Measurements from ENCODE around the gene ANK3.

The ANK3 gene

DNA sequence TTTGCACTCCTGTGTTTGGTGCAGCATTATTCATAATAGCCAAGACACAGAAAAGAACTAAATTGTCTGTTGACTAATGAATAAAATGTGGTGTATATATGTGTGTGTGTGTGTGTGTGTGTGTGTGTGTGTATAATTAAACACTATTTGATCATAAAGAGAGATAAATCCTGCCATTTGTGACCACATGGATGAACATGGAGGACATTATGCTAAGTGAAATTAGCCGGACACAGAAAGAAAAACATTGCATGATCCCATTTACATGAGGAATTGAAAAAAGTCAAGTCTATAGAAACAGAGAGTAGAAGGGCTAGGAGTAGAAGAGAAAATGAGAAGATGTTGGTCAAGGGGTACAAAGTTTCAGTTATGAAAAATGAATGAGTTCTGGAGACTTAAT is 85.9 kb downstream of the ANK3 start:
- TF ChIP-seq, protein P1, sequence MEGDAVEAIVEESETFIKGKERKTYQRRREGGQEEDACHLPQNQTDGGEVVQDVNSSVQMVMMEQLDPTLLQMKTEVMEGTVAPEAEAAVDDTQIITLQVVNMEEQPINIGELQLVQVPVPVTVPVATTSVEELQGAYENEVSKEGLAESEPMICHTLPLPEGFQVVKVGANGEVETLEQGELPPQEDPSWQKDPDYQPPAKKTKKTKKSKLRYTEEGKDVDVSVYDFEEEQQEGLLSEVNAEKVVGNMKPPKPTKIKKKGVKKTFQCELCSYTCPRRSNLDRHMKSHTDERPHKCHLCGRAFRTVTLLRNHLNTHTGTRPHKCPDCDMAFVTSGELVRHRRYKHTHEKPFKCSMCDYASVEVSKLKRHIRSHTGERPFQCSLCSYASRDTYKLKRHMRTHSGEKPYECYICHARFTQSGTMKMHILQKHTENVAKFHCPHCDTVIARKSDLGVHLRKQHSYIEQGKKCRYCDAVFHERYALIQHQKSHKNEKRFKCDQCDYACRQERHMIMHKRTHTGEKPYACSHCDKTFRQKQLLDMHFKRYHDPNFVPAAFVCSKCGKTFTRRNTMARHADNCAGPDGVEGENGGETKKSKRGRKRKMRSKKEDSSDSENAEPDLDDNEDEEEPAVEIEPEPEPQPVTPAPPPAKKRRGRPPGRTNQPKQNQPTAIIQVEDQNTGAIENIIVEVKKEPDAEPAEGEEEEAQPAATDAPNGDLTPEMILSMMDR (IDR thresholded peaks at IDR 0.05): no peak

DNA sequence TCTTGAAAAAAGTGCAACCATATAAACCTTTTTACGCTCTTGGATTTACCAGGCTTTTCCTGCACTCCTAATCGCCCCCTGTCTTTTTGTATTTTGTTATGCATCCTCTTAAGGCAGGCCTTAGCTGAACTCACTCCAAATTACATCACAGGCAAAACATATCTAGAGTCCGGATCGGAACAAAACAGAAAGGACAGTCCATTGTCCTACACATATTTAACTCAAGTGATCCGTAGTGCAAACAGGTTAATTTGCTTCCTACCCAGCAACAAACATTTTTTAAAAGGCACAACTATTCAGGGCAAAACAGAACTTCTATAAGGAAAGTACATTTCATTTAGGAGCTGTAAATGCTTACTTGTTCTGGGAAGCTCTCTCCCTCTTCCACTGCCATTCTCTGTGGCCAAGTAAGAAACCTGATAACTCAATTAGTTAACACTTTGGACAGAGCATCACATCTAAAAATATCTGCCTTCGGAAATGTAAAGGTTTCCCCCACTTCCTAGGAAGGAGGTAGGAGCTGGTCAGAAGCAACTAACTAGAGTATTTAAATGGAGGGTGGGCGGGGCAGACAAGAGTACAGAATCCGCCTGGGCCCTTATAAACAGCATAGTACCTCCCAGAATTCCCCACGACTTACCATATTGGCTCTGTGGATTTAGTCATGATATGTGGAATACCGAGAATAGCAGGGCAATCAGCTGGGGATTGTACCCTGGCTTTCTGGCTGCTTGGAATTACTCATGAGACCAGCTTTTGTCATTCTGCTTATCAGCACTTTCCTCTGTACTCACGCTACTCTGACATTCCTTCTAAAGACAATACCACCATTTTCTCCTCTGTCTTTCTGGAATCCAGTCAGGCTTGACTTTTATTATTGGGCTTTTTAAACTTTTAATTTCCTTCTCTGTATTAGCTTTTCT is 89.5 kb downstream of the ANK3 start:
- TF ChIP-seq, protein P1 (IDR thresholded peaks at IDR 0.05): no peak

DNA sequence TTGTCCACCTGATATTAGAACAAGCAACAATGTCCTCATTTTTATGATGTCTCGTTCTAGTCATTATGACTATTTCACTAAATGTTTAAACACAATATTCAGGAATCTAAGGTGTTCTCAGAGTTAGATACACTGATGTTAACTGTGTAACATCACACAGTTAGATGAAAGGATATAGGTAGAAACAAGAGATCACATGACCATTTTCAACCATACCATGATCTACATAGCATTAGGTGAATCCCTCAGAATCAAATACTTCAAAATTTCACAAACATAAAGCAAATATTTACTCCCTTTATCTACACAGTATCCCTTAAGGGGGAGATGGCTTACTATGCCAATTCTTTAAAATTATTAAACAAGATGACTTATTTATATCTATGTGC is 90.3 kb downstream of the ANK3 start:
- TF ChIP-seq, protein P1 (IDR thresholded peaks at IDR 0.05): no peak

DNA sequence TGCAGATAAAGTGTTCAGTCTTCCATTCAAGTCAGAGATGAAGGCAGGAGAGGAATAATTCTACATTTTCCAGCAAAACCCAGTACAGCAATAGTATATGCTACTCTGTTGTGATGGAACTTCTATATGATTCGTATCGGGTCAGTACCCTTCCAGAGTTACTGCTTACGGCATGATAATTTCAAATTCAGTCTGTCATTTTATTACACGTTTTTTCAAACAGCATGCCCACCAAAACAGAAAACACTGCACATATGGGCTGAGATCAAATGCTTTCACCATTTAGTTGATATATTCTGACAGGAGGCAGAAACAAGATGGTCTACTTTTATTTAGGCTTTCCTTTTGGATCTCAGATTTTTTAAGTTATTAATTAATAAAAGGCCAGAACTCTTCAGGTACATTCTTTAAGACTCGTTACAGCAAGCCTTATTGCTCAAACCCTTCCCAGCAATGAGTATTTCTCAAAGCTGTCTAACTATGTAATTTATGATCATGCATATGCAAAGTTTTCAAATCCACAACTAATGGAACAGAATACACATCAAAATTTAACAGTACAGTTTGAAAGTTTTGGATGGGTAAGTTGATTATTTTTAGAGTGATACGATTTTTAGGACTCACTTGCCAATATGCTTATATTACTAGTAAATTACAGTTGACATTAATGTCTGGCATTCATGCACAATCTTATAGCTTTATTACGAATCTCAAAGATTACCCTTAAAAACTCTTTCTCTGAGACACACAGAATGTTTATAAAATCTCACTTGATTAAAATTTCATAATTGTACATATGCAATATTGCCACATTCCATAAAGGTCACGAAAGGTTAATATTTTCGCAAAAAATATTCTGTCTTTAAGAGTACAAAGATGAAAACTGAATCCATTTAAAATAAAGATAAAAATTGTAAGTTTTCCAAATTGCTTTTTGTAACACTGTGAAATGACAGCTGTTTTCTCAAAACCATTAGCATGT is 91.0 kb downstream of the ANK3 start:
- TF ChIP-seq, protein P1 (IDR thresholded peaks at IDR 0.05): no peak

DNA sequence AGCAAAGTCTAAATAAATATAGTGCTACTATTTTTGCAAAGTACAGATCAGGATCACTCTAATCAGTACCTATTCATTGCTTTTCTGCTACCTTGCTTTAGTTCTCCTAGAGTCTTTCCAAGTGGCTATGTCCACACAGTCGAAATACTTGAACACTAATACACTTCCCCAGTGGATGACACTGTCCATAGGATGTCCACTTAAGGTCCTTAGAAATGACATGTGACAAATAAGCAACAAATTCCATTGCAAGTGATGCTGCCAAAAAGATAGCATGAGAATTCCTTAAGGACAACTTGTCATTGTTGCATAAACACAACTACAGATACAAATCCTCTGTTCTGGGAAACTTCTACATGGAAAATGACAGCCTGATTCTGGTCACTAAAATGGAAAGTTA is 93.6 kb downstream of the ANK3 start:
- TF ChIP-seq, protein P1 (IDR thresholded peaks at IDR 0.05): no peak

DNA sequence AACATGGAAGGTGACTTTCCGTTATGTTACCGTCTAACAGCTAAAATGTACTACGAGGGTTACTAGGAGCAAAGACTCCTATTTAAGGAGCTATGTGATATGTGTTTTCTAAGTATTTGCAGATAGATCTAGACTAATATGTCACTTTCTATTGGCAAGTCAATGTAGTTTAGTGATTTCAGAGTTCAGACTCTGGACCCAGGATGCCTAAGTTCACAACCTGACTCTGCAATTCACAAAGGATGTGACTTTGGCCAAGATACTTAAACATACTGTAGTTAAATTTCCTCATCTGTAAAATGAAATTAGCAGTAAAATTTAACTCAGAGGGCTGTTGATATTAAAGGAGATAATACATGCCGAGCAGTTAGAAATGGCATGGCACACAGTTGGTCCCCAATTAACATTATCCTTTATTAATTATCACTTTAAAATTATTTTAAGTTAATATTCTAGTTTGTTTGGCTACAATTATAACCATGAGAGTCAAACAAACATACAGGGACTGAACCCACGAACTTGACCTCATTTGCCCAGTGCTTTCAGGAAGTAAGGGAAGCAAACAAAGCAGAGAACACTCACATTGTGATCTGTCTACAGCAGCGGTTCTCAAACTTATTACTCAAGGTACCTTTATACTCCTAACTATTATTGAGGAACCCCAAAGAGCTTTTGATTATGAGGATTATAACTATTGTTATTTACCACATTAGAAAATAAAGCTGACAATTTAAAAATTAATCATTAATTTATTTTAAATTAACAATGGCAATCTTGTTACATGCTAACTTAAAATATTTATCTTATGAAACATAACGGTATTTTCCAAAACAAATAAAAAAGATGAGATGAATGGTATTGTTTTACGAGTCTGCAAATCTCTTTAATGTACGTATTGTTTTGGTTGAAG is 94.4 kb downstream of the ANK3 start:
- TF ChIP-seq, protein P1 (IDR thresholded peaks at IDR 0.05): no peak

Measured in LNCAP (cell line).